ENCODE measurements around the gene VPS13D.

The VPS13D gene

DNA sequence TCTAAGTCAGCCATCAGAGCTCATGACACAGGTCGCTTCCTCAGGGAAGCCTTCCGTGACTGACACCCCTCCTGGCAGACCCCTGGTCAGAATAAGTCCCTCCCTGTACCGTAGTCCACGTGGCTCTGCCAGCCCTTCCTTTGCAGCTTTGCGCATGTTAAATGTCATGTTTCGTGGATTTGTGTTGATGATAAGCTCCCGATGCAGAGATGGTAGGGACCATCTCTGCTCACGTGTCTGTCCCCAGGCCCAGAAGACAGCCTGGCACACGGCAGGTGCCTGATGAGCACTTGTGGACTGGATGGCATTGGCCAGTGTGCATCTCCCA, 312.3 kb downstream of the VPS13D start:
- no peak for DNase-seq (ENCODE audit: low spot score)

DNA sequence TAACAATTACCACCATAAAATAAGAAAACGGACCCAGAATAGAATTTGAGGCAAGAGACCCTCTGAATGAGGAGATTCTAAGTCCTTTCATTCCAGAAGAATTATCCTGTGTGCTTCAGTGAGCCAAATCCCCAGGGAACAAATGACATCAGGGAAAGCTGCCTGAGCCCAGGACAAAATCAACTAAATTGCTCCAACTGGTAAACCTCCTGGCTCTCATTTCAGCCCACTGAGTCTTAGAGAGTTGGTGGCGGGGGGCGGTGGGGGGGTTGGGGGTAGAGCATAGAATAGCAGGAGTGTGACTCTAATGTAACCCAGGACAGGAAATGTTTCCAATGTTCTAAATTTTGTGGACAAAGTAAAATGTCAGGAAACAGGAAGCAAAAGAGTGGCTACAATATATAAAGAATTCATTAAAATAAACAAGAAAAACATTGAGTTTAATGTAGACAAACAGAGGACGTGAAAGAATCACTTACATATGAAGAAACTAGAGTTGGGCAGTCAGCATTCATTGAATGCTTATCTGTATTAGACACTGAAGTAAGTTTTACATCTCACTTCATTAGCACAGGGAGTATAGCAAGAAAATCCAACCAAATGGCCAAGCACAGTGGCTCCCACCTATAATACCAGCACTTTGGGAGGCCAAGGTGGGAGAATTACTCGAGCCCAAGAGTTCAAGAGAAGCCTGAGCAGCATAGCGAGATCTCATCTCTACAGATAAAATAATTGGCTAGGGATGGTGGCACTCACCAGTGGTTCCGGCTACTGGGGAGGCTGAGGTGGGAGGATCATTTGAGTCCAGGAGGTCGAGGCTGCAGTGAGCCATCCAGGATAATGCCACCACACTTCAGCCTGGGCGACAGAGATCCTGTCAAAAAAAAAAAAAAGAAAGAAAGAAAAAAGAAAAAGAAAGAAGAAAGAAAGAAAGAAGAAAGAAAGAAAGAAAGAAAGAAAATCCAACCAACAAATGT, 313.1 kb downstream of the VPS13D start:
- DNase-seq (ENCODE audit: low spot score), result no peak

DNA sequence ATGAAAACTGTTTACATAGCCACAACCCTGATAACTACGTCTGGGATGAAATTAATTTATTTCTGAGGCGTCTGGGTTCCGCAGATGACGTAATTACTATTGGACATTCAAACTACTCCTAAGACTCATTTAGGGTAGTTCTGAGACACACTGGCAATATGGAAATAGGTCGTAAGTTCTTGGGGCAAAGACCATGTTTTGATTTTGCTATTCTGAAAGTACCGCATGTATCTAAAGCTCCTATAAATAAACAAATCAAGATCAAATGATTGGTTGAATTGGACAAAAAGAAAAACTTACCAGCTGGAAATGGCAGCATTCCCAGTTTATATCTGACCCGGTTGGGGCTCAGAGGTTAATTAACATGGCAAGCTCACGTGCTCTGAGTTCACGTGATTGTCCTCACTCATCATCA, 313.9 kb downstream of the VPS13D start:
- DNase-seq (ENCODE audit: low spot score), result no peak

DNA sequence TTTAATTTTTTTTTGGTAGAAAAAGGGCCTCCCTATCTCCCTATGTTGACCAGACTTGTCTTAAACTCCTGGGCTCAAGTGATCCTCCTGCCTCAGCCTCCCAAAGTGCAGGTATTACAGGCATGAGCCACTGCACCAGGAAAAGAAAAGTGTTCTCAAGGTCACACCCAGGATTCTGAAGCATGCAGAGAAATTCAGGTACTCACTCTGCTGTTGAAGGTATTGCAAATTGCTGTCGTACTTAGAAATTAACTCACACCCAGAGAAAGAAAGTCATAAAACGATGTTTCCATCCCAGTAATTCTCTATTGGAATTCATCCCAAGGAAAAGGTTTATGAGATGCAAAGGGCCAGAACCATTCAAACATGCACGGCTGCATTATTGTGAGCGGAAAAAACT, 314.5 kb downstream of the VPS13D start:
- no peak for DNase-seq (ENCODE audit: low spot score)

DNA sequence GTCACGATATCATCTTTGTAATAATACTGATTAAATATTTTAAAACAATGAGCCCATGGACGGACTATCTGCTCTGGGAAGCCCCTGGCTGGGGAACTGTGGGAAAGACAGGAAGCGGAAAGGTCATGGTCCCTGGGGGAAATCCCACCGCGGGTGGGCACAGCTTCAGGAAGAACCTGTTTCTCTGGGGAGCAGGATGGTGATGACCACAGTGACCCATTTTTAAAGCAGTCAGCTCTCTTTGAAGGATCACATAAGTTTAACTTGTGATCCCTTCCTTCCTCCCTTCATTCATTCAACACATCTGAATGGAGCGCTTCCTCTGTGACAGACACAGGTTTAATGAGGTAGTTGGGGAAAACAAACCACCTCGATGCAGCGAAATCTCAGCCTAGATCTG, 315.2 kb downstream of the VPS13D start:
- DNase-seq (ENCODE audit: low spot score), result no peak

DNA sequence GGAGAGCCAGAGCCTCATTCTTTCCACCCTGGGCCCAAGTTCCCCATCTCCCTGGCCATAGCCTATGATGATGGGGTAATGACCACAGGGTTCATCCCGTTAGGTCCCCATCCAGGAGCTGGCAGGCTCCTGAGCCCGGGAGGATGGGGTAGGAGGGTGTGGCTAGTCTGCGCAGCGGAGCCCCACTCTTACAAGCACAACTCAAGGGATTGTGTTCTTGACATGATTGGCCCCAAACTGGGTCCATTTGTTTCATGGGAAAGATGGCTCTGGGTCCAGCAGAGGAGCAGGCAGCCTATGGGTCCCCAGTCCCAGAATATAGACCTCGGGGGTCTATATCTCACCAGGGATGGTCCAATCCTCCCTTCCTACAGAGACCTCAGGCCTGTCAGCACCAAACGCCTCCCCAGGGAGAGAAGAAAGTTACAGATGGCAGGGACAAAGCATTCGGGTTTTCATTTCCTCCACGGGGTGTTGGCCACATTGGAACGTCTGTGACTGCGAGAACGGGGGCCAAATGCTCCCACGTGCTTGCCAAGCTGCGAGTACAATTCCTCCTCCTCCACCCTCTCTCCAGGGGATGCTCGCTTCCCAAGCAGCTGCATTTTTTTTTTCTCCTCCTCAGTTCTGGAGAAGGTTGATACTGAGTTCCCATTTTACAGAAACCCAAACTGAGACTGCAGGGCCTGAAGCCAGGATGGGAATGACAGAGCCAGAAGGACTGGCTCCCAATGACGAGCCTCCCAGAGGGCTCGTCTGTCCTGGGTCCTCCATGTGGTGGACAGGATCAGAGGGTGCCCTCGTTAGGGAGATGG, 317.1 kb downstream of the VPS13D start:
- DNase-seq (ENCODE audit: low spot score), result no peak

DNA sequence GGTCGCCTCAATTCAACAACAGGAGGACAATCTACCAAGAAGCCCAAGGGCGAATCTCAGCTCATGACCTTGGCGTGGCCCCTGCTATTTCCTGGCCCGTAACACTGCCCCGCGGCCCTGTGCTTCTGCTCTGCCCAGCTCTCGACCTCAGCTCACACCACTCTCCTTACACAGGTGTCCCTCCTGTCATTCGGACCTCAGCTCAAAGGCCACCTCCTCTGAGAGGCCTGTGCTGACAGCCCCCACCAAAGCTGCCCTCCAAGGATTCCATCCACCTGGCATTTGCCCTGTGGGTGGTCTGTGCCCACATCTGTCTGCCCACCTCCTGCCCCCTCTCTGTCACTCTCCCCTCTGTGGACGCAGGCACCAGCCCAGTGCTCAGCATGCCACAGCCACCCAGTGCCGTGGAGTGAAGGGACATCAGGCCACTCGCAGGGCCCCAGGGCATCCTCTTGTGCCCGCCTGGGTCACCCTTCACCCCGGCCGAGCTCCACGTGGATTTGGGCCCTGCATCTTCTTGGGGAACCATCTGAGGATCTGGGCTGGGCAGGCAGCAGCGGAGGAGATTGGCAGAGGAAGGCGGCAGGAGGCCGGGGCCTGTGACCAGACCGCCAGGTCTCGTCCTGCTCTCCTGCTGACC, 317.9 kb downstream of the VPS13D start:
- DNase-seq (ENCODE audit: low spot score), result no peak

DNA sequence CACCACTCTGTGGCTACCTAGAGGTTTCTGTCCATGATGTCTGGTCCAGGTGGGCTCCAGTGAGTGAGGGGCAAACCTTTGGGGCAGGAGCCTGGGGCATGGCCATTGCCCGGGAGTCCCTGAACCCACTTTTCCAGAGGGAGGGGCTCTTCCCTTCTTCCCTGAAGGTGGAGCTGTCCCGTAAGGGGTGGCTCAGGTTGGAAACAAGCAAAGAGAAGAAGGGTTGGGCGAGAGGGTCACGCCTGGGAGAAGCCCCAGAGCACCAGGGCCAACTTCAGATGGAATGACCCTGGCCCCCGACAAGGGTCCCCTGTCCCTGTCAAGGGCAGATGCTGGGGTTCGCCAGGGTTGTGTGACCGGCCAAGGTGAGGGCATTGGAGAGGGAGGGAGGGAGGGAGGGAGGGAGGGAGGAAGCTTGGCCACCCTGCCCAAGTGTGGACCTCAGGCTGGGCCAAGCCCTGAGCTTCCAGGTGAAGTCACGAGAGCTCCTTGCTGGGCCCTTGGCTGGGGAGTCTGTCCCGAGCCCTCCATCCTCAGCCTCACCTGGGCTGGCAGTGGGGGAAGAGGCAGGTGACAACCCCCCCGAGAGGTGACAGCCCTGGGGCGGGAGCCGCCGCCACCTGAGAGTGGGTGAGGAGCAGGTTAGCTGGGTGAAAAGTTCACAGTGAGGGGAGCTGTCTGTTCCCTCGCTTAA, 318.6 kb downstream of the VPS13D start:
- DNase-seq (ENCODE audit: low spot score), result no peak

DNA sequence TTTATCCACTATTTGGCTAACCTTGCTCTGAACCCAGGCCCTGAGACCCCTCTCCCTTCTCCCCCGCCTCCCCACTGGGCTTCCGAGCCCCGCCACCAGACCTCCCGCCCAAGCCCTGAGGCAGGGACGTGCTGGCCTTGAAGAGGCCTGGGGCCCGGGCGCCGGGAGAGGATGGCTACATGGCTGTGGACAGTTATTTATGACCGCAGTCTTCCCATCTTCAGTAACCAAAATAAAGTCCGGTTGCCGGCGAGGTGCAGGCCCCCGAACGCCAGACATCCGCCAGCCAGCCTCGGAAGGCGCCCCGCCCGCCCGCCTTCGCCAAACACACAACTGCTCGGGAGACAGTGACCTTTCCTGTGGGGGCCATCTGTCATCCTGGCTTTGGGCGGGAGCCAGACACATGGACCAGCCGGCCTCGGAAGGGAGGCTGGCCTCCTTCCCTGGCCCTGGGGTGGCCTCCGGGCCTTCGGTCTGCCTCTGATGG, 319.2 kb downstream of the VPS13D start:
- DNase-seq (ENCODE audit: low spot score), result peak; percentile 69

DNA sequence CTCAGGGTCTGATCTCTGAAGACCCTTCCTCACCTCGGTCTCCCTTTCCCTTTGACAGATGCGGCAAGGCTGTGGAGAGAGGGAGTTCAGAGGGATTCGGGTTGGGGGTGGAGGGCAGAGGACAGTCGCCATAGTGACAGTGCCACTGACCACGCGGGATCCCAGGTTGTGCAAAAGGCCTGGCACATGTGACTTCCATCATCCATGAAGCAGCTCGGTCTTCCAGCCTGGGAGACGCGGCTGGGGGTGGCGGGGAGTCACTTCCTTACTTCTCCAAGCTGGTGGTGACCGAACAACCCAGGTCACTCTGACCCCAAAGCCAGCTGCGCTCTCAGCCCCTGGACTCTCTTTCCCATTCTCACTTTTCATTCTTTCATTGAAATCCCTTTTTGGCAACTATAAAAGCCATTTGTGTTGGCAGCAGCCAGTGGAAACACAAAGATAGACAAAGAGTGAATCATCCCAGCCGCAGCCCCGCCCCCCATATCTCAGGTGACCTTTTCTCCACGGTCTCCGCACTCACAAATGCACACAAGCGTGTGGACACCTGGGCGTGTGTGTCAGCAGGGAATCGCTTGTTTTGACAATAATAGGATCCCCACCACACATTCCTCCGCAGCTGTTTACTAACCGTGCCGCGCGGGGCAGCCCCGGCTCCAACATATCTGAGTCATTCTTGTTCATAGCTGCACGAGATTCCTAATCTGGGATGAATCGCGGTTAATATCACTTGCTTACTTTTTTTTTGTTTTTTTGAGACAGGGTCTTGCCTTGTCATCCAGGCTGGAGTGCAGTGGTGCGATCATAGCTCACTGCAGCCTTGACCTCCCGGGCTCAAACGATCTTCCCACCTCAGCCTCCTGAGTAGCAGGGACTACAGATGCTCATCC, 319.9 kb downstream of the VPS13D start:
- peak; percentile 88 for DNase-seq (ENCODE audit: low spot score)

DNA sequence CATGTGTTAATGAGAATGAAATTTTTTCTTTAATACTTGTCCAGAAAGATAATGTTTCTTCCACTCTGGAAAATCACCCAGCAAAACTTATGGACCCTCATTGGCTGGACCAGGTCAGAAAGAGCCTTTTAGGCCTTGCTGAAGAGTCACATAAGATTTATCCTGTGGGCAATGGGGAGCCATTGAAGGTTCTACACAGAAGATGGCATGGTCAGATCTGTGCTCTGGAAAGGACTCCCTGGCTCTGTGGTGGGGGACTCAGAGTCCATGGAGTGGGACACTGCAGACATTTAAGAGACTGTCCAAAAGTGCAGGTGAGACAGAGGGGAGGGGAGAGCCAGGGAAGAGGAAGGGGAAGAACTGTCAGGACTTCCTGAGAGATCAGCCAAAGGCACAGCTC, 321.8 kb downstream of the VPS13D start:
- DNase-seq (ENCODE audit: low spot score), result no peak

DNA sequence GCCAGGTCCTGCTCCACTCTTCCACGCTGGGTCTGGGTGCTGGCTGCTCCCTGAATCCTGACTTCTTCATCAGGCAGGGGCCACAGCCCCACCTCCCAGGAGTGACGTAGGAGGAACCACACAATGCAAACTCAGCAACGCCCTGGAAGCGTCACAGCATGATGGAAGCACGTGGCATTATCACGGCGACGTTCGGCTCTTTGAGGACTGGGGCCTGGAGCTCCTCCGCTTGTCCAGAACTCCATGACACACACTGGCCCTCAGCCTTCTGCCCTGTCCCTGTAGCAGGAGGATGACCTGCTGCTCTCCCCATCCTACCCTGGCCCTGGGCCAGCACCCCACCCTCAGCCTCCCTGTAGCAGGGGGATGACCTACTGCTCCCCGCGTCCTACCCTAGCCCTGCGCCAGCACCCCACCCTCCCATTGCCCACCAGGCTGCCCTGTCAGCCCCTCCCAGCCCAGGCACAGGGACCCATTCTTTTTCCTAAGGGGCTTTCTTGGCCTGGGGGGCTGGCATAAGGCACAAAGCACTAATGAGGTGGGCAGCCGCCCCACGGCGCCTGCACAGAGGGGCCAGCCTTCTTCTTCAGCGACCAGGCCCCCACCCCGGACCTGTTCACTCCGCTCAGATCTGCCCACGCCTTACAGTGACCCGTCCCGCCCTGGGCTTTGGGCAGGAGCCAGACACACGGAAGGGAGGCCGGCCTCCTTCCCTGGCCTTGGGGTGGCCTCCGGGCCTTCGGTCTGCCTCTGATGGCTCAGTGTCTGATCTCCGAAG, 322.5 kb downstream of the VPS13D start:
- DNase-seq (ENCODE audit: low spot score), result no peak

DNA sequence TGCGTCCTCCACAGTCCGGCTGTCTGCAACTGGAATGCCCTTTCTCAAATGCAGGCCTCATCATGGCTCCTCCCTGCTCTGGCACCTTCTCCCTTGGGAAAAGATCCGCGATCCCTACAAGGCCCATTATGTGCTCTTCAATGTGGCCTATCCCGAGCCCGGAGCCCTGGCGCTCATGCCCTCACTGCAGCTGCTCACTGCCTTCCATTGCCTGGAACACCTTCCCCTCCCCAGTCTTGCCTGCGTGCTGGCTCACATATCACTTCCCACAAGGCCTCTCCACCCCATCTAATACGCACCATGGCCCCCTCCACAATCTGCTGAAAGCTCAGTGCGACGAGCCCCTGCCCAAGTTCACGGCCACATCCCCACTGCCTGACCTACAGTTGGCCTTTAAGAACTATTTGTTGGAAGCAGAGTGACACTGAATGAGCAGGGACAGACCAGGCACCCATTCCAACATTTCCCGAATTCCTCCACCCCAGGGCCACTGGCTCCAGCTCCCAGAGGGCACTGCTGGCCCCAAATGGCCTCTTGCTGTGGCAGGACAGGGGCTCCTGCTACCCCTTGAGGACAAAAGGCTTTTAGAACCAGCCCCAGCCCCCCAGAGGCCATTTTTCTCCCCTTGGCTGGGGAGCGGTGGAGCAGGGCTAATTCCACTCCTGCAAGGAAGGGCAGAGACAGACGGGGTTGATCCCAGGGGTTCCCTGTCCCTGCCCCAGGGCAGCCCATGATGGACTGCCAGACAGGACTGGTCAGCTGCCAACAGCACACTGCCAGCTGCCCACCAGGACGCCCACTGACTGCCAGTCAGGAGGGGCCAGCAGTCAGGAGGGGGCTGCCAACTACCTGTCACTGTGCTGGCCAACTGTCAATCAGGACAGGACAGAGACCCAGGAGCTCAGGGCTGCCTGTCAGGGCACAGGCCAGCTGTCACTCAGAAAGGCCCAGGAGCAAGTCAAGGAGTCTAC, 323.4 kb downstream of the VPS13D start:
- DNase-seq (ENCODE audit: low spot score), result peak; percentile 48

DNA sequence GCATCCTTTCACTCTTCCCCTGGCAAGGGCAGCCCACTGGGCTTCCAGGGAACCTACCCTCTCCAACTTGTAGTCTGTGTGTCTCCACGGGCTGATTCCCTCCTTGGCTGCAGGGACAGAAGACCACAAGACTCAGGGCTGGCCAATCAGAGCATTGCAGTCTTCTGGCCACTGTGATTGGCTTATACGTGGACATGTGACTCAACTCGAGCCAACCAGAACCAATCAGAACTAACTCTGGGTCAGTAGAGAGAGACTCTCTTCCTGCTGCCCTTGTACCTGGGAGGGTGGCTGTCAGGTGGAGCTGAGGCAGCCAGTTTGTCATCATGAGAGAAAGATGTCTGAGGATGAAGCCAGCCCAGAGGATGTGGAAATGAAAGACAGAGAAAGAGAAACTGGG, 324.1 kb downstream of the VPS13D start:
- DNase-seq (ENCODE audit: low spot score), result peak; percentile 42

DNA sequence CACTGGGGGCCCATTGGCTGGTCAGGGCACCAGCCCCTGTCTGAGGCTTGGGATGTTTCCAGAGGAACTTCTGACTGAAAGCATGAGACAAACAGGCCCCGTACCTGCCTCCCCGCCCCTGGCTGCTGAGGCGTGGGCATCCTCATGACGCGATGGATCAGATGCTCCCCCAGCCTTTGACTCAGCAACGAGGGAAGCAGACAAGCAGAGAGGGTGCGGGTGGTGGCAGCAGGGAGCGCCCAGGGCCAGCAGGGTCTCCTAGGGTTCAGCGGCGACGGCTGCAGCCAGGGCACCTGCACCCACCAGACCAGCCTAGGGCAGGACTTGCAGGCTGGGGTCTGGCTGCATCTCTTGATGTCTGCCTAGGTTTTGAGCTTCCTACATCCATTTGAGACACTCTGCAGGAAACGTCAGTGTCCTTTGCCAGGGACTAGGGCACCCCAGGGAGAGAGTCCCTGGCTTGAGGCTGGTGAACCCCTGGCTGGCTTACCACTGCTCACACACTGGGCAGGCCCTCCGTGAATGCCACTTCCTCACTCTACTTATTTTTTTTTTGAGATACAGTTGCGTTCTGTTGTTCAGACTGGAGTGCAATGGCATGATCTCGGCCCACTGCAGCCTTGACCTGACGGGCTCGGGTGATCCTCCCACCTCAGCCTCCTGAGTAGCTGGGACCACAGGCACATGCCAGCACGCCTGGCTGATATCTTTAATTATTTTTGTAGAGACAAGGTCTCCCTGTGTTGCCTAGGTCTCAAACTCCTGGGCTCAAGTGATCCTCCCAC, 324.9 kb downstream of the VPS13D start:
- no peak for DNase-seq (ENCODE audit: low spot score)

DNA sequence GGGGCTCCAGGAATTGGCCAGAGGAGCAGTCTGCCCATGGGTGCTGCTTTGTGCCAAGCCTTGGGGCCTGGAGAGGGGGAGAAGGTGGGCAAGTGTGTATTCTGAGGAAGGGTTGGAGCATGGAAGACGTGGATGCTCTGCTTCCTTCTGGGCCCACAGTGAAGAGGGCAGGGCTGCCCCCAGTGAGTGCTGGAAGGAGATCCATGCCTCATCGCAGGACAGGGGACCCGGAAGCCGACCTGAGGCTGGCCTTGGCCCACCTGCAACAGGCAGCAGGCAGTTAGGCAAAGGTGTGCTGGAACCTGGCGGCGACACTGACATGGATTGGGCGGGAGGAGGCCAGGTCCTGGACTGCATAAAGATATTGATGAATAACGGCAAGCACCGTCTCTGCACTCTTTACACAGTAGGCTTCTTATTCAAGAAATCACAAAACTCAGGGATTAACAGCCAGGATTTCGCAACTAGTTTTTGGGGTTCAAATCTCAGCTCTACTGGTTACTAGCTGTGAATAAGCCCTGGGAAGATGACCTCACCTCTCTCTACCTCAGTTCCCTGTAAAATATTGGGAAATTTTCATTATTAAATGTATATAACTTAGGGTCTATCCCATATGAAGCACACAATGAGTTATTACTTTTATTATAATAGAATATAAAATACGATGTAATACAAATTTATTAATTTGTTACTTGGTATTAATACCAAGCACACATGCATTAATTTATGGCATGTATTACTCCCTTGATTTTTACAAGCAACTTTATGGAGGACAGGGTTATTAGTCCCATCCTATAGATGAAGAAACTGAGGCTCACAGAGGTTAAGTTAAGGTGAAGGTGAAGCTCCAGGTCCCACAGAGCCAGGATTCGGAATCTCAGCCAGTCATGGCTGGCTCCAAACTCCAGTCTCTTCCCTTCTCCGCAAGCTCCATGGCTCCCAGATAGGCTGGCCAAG, 325.9 kb downstream of the VPS13D start:
- no peak for DNase-seq (ENCODE audit: low spot score)

DNA sequence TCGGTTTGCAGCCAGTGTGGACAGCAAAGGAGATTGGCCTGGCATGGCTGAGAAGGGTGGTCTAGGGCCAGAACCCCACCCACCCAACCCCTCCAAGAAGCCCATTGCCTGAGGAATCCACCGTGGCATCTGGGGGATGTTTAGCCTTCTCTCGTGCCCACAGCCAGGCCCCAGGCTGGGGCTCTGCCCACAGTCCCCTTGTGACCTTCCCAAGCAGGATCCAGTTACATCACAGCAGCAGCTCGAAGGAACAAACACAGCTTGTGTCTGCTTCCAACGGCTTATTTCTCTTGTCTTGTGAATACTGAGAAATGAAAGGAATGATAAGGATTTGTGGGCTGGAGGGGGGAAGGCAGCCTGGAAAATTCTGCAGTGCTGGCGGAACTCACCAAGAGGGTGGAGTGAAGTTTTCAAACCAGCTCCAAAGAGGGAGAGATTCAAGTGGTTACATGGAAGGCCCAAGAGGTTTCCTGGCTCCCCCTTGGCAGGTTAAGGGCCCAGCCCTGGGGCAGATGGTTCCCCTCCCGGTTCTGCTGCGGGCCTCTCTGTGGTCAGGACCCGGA, 326.6 kb downstream of the VPS13D start:
- DNase-seq (ENCODE audit: low spot score), result peak; percentile 93
